MM.1S (cell line): ENCODE data around the gene SLX4IP.

Experiments
- DNase-seq: peaks from one replicate; pipeline ENCODE4 v3.0.0-alpha.2; 2015
- H2AFZ ChIP-seq: fragments of 300-600 bp; sonication (generic); 2 replicates; pipeline ENCODE4 v1.6.0; 2016; ENCODE audit warnings: antibody characterized with exemption, low read length
- H3F3A ChIP-seq: fragments of 300-600 bp; sonication (generic); 2 replicates; pipeline ENCODE4 v1.6.1; 2016; ENCODE audit warnings: mild to moderate bottlenecking, antibody characterized with exemption, low read length, moderate library complexity, mixed read lengths; ENCODE audit not compliant: insufficient read depth
- H3K27ac ChIP-seq: fragments of 300-600 bp; sonication (generic); 2 replicates; pipeline ENCODE4 v1.5.1; 2016; ENCODE audit warnings: mild to moderate bottlenecking, low read length
- H3K27me3 ChIP-seq: fragments of 300-600 bp; sonication (generic); replicated peaks from 2 replicates; pipeline ENCODE4 v1.6.0; 2016; ENCODE audit warnings: low read length; ENCODE audit not compliant: insufficient read depth
- H3K36me3 ChIP-seq: fragments of 300-600 bp; sonication (generic); replicated peaks from 2 replicates; pipeline ENCODE4 v1.6.1; 2016; ENCODE audit warnings: mild to moderate bottlenecking, low read length, mixed read lengths; ENCODE audit not compliant: insufficient read depth
- H3K4me1 ChIP-seq: fragments of 300-600 bp; sonication (generic); 2 replicates; pipeline ENCODE4 v1.6.1; 2016; ENCODE audit warnings: low read length, mixed read lengths
- H3K4me2 ChIP-seq: fragments of 300-600 bp; sonication (generic); 2 replicates; pipeline ENCODE4 v1.6.0; 2016; ENCODE audit warnings: low read depth, low read length
- H3K4me3 ChIP-seq: fragments of 300-600 bp; sonication (generic); 2 replicates; pipeline ENCODE4 v1.5.1; 2016; ENCODE audit warnings: low read length, mixed read lengths
- H3K79me2 ChIP-seq: fragments of 300-600 bp; sonication (generic); 2 replicates; pipeline ENCODE4 v1.6.1; 2016; ENCODE audit warnings: mixed run types, low read length, mixed read lengths
- H3K9ac ChIP-seq: fragments of 300-600 bp; sonication (generic); 2 replicates; pipeline ENCODE4 v1.6.1; 2016; ENCODE audit warnings: low read length, mixed read lengths
- H3K9me2 ChIP-seq: fragments of 300-600 bp; sonication (generic); replicated peaks from 2 replicates; pipeline ENCODE4 v1.6.1; 2016; ENCODE audit warnings: mild to moderate bottlenecking, low read length, mixed read lengths; ENCODE audit not compliant: insufficient read depth
- H3K9me3 ChIP-seq: fragments of 300-600 bp; sonication (generic); replicated peaks from 2 replicates; pipeline ENCODE4 v1.6.1; 2016; ENCODE audit warnings: mild to moderate bottlenecking, low read length, mixed read lengths; ENCODE audit not compliant: insufficient read depth
- H4K20me1 ChIP-seq: fragments of 300-600 bp; sonication (generic); 2 replicates; pipeline ENCODE4 v1.6.1; 2016; ENCODE audit warnings: mild to moderate bottlenecking, low read length, moderate library complexity, mixed read lengths; ENCODE audit not compliant: insufficient read depth
- CTCF ChIP-seq: fragments of 300-600 bp; sonication (generic); IDR thresholded peaks from 2 replicates; pipeline ENCODE4 v1.5.1; 2016; ENCODE audit warnings: antibody characterized with exemption, low read length, mixed read lengths
- EZH2 ChIP-seq: fragments of 300-600 bp; sonication (generic); optimal IDR thresholded peaks from 2 replicates; pipeline ENCODE3; 2017; ENCODE audit warnings: low read depth, mild to moderate bottlenecking, antibody characterized with exemption, low read length, mixed read lengths
- EZH2phosphoT487 ChIP-seq: fragments of 300-600 bp; sonication (generic); IDR thresholded peaks from 2 replicates; pipeline ENCODE4 v1.6.1; 2018; ENCODE audit warnings: antibody characterized with exemption, low read length

The SLX4IP gene

GRCh38 chr20:10550204-10551118 lies 115.4 kb downstream of the SLX4IP start:
- Histone ChIP-seq H3K27me3 (no peaks in the 10 kb centered on the region), H3K4me1 (no peaks in the 10 kb centered on the region), H3K27ac (no peak overlapping the region), H3K9me3 (no peaks in the 10 kb centered on the region), H3K9ac (no peak overlapping the region), H2AFZ (no peak overlapping the region), H3K4me3 (no peak overlapping the region), H3K4me2 (no peak overlapping the region), H3F3A (no peaks in the 10 kb centered on the region), H4K20me1 (no peaks in the 10 kb centered on the region), H3K79me2 (no peaks in the 10 kb centered on the region), H3K36me3 (no peaks in the 10 kb centered on the region), H3K9me2 (no peaks in the 10 kb centered on the region)
- TF ChIP-seq CTCF (no peak), EZH2phosphoT487 (no peak), EZH2 (no peak)
- no peak for DNase-seq

- no peaks in the 10 kb centered on the region for H3K27me3 ChIP-seq
- no peaks in the 10 kb centered on the region for H3K9me3 ChIP-seq
- no peaks in the 10 kb centered on the region for H3K36me3 ChIP-seq
- no peak overlapping the region for H2AFZ ChIP-seq
- no peak overlapping the region for H3K4me3 ChIP-seq
- H3K4me1 ChIP-seq = no peaks in the 10 kb centered on the region
- H3K27ac ChIP-seq = no peak overlapping the region
- H3K79me2 ChIP-seq = no peaks in the 10 kb centered on the region
- TF ChIP-seq CTCF (no peak), EZH2 (no peak), EZH2phosphoT487 (no peak)
- no peak overlapping the region for H3K4me2 ChIP-seq
- H3F3A ChIP-seq = no peaks in the 10 kb centered on the region
- H3K9me2 ChIP-seq = no peaks in the 10 kb centered on the region
- no peak overlapping the region for H3K9ac ChIP-seq
- H4K20me1 ChIP-seq = no peaks in the 10 kb centered on the region
- DNase-seq = no peak
These were observed 116.9 kb downstream of the SLX4IP start for GRCh38 chr20:10551732-10552724.

- H3F3A ChIP-seq = no peaks in the 10 kb centered on the region
- H3K4me3 ChIP-seq = no peak overlapping the region
- no peak overlapping the region for H3K4me2 ChIP-seq
- H4K20me1 ChIP-seq = no peaks in the 10 kb centered on the region
- no peak overlapping the region for H3K9ac ChIP-seq
- TF ChIP-seq CTCF (peak; percentile 77), EZH2 (no peak)
- H3K27me3 ChIP-seq = no peaks in the 10 kb centered on the region
- H3K36me3 ChIP-seq = no peaks in the 10 kb centered on the region
- H2AFZ ChIP-seq = no peak overlapping the region
- H3K9me2 ChIP-seq = no peaks in the 10 kb centered on the region
- no peak overlapping the region for H3K27ac ChIP-seq
- peak; percentile 67 for DNase-seq
- H3K4me1 ChIP-seq = no peaks in the 10 kb centered on the region
- no peaks in the 10 kb centered on the region for H3K79me2 ChIP-seq
- H3K9me3 ChIP-seq = no peaks in the 10 kb centered on the region
These were observed 118.3 kb downstream of the SLX4IP start for GRCh38 chr20:10553326-10553984.
